Activated naive CD4-positive, alpha-beta T cell treated with anti-CD3 and anti-CD28 coated beads, Interleukin-2, amount 10 ng/mL, durations not matched to agents 7 days and 5 days (primary cell): ENCODE measurements around the gene LZTR1.

Experiments
- CTCF ChIA-PET: fragments of 350-600 bp; sonication (Branson Sonifier 250); formaldehyde crosslinking; loops from one replicate; lab custom pipeline; 2021; ENCODE audit warnings: antibody characterized with exemption; lab: Charles Lee
- DNase-seq: peaks from one replicate; pipeline ENCODE4 v3.0.0-alpha.2; 2020
- H3K27ac Mint-ChIP-seq: one replicate; pipeline ENCODE4 v1.8.0; 2021; ENCODE audit warnings: mild to moderate bottlenecking, moderate library complexity, mixed read lengths
- H3K27me3 Mint-ChIP-seq: one replicate; pipeline ENCODE4 v1.8.0; 2021; ENCODE audit warnings: mild to moderate bottlenecking, mixed read lengths
- H3K36me3 Mint-ChIP-seq: one replicate; pipeline ENCODE4 v1.8.0; 2021; ENCODE audit warnings: mixed read lengths
- H3K4me1 Mint-ChIP-seq: one replicate; pipeline ENCODE4 v1.8.0; 2021; ENCODE audit warnings: mixed read lengths
- H3K4me3 Mint-ChIP-seq: one replicate; pipeline ENCODE4 v1.8.0; 2021; ENCODE audit warnings: mild to moderate bottlenecking, moderate library complexity, mixed read lengths
- H3K9me3 Mint-ChIP-seq: one replicate; pipeline ENCODE4 v1.8.0; 2021; ENCODE audit warnings: mixed read lengths

Gene LZTR1

DNA sequence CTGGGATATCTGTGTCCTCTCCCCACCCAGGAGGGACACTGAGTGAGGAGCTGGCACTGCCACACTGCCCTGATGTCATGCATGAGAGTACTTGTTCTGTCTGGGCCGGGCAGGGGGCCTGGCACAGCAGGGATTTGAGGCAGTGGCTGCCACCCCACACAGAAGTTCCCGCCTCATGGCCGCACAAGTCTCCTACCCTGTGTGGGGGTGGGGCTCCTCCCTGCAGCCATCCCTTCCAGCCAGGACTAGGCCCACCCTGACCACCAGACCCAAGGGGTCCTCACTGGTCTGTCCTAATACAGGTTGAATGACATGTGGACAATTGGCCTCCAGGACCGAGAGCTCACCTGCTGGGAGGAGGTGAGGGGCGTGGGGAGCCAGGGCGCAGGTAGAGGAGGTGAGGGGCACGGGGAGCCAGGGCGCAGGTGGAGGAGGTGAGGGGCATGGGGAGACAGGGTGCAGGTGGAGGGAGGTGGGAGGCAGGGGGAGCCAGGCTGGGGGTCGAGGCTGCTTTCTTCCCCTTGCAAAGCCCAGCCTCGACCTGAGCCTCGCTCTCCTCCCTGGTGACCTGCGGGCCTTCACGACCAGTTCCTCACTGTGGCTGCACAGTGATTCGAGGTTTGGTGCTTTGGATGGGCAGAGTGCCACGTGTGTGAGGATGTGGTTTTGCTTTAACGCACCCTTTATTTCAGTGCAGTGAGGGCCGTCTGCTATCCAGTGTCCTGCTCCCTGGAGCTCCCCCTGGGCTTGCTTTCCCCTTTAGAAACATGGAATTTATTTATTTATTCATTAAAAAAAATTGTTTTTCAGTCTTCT, 7.4 kb downstream of the LZTR1 start:
- DNase-seq = no peak
- H3K4me3 Mint-ChIP-seq = no peak overlapping the region
- no peaks in the 10 kb centered on the region for H3K9me3 Mint-ChIP-seq
- CTCF ChIA-PET = no interaction called here
- peaks cover 10% of the 10 kb centered on the region for H3K36me3 Mint-ChIP-seq
- peaks cover 2% of the 10 kb centered on the region for H3K4me1 Mint-ChIP-seq
- H3K27ac Mint-ChIP-seq = no peak overlapping the region
- no peaks in the 10 kb centered on the region for H3K27me3 Mint-ChIP-seq

DNA sequence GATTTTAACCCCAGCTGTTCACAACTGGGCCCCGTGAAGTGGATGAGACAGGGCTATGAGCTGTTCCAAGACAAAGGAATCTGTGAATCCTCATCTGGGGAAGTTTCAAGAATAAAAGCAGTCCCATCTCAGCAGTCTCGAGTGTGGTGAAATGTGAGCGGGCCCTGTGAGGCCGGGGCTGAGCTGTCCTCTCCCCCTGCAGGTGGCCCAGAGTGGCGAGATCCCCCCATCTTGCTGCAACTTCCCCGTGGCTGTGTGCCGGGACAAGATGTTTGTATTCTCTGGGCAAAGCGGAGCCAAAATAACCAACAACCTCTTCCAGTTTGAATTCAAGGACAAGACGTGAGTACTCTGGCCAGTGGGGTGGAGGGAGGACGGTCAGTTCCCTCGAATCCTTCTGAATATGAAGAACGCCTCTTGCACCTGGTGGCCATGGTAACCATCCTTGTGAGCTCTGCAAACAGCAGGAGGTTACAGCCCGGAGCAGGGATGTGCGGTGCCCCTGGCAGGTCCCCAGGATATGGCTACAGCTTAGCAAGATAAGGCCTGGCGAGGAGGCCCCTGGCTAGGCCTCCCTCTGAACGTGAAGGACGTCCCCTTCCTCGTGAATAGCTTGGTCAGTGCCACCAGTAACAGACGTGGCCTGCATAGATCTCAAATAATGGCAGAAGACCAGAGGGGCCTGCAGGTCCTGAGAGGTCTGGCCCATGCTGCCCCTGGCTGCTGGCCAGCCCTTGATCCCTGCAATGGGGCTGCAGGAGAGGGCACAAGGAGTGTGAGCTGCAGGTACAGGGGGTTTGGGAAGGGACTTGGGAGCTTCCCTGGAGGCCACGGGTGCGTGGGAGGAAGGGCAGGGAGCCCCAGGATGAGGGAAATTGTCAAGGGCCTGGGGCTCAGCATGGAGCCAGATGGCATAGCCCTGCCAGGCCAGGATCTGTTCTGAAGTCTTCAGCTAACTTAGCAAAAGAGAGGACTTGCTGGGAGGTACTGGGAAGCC, 8.4 kb downstream of the LZTR1 start:
- H3K27me3 Mint-ChIP-seq = no peaks in the 10 kb centered on the region
- no peak overlapping the region for H3K4me3 Mint-ChIP-seq
- H3K27ac Mint-ChIP-seq = peak overlapping the region; percentile 24
- H3K4me1 Mint-ChIP-seq = peaks cover 2% of the 10 kb centered on the region
- no peaks in the 10 kb centered on the region for H3K9me3 Mint-ChIP-seq
- CTCF ChIA-PET = no interaction called here
- peaks cover 15% of the 10 kb centered on the region for H3K36me3 Mint-ChIP-seq
- no peak for DNase-seq

DNA sequence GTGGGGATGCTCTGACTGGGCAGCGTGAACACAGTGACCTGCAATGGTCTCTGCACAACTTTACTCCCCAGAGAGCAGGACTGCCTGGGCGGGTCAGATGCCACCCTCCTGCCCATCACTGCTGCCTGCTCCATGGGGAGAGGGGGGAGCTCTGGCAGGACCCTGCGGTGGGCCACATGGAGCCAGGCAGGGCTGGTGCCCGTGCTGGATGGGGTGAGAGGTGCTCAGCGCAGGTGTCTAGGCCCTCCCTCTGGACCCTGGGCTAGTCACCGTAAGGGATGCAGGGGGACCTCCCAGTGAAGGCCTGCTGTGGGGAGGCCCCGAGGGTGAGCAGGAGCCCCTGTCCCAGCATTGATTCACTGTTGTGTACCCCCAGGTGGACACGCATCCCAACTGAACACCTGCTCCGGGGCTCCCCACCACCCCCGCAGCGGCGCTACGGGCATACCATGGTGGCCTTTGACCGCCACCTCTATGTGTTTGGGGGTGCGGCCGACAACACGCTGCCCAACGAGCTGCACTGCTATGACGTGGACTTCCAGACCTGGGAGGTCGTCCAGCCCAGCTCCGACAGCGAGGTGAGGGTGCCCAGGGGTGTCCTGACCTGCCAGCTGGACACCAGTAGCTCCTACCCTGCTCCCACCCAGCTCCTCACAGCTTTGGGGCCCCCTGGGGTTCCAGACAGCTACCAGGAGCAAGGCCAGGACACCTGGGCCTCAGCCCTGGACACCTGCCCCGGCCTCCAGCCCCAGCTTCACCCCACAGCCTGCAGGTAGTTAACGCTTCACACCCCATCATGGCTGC, 9.4 kb downstream of the LZTR1 start:
- CTCF ChIA-PET = no interaction called here

DNA sequence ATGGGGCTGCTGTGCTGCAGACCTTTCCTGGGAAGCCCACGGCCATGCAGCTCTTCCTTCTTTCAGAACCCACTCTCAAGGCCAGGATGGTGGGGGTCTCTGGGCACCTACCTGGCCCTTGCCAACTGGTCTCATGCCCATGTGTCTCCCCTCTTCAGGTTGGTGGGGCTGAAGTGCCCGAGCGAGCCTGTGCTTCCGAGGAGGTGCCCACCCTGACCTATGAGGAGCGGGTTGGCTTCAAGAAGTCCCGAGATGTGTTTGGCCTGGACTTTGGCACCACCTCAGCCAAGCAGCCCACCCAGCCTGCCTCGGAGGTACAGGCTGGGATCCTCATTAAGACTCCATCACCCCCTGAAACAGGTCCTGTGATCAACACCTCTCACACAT, 10.0 kb downstream of the LZTR1 start:
- Mint-ChIP-seq H3K9me3 (no peaks in the 10 kb centered on the region), H3K27ac (no peak overlapping the region), H3K4me1 (peaks cover 2% of the 10 kb centered on the region), H3K36me3 (peaks cover 18% of the 10 kb centered on the region), H3K27me3 (no peaks in the 10 kb centered on the region), H3K4me3 (no peak overlapping the region)
- DNase-seq = no peak
- CTCF ChIA-PET = no interaction called here

More for the DNA sequence above, 9.4 kb downstream of the LZTR1 start:
- Mint-ChIP-seq H3K27me3 (no peaks in the 10 kb centered on the region), H3K27ac (no peak overlapping the region), H3K4me1 (peaks cover 2% of the 10 kb centered on the region), H3K4me3 (no peak overlapping the region), H3K9me3 (no peaks in the 10 kb centered on the region), H3K36me3 (peaks cover 17% of the 10 kb centered on the region)
- no peak for DNase-seq

DNA sequence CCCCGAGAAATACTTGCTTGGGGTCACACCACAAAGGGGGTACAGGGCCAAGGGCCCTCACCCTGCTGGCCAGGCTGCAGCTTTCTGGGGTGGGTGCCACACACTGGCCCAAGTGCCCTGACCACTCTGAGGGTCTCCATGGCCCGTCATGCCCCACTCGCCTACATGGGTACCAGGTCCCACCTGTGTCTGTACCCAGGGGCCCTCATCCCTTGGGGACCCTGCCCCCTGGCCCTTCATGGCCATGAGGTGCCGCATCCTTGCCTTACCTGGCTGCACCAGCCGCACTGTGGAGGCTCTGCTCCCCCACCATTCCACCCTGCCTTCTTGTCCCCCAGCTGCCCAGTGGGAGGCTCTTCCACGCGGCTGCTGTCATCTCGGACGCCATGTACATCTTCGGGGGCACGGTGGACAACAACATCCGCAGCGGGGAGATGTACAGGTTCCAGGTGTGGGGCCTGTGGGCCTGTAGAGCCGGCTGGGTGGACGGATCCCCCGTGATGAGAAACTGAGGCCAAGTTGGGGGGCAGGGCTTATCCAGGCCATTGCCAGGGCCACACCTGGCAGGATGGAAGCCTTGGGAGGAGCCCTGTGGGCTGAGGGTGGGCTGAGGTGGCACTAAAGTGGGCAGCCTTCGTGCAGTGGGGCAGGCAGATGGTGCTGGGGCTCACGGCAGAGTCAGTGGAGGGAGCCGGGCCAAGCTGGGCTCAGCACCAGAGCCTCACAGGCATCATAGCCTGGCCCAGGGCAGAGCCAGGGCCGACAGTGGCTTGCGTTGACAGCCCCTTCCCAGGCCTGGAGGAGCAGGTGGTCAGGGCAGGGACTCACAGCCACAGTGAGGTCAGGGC, 10.6 kb downstream of the LZTR1 start:
- peaks cover 19% of the 10 kb centered on the region for H3K36me3 Mint-ChIP-seq

DNA sequence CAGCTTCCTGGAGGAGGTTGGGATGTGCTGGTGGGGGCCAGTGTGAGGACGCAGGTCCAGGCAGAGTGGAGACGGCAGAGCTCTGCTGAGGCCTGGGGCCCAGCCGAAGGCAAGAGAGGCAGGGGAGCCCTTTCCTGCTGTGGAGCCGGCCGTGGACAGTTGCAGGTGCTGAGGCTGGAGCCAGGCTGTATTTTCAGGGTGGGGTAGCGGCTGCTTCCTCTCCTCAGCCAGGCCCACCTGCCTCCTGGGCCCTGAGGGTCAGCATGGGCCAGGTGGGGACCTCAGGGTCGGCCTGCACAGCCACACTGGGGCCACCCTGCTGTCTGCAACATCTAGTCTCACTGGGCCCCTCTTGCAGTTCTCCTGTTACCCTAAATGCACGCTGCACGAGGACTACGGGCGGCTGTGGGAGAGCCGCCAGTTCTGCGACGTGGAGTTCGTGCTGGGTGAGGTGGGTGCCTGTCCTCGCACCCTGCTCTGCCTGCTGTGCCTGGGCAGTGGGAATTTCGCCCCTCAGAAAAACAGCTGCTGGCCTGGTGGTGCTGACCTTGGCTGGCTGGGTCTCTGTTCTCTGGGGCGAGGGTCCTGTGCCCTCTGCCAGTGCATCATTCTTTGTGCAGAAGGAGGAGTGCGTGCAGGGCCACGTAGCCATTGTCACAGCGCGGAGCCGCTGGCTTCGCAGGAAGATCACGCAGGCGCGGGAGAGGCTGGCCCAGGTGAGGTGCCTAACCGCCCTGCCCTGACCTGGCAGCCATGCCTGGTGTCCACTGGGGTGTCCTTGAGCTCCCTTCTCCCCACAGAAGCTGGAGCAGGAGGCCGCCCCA, 11.4 kb downstream of the LZTR1 start:
- Mint-ChIP-seq H3K27me3 (no peaks in the 10 kb centered on the region), H3K4me1 (peaks cover 5% of the 10 kb centered on the region), H3K4me3 (no peak overlapping the region), H3K9me3 (no peaks in the 10 kb centered on the region), H3K36me3 (peaks cover 23% of the 10 kb centered on the region), H3K27ac (no peak overlapping the region)
- CTCF ChIA-PET = no interaction called here
- no peak for DNase-seq

More for the DNA sequence above, 10.6 kb downstream of the LZTR1 start:
- Mint-ChIP-seq H3K9me3 (no peaks in the 10 kb centered on the region), H3K27me3 (no peaks in the 10 kb centered on the region), H3K4me1 (peaks cover 2% of the 10 kb centered on the region), H3K4me3 (no peak overlapping the region), H3K27ac (no peak overlapping the region)
- DNase-seq = no peak
- CTCF ChIA-PET = no interaction called here

DNA sequence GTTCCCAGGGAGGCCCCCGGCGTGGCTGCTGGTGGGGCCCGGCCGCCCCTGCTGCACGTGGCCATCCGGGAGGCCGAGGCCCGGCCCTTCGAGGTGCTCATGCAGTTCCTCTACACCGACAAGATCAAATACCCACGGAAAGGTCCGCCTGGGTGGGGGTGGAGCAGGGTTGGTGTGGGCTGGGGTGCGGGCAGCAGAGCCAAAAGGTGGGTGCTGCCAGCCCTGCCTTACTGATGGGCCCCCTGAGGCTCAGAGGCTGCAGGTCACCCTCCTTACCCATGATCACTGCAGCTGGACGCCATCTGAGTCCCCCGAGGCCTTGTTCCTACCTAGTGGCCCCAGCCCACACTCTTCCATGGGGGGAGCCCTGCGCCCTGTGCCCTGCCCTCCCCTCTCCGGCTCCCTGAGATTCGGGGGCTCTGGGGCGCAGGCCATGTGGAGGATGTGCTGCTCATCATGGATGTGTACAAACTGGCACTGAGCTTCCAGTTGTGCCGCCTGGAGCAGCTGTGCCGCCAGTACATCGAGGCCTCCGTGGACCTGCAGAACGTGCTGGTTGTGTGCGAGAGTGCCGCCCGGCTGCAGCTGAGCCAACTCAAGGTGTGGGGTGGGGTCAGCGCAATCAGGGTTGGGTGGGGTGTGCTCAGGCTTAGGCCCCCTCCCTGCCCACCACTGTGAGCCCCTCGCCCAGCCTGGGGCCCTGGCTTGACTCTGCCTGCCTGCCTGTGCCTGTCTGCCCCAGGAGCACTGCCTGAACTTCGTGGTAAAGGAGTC, 12.2 kb downstream of the LZTR1 start:
- no peaks in the 10 kb centered on the region for H3K27me3 Mint-ChIP-seq
- H3K4me3 Mint-ChIP-seq = no peak overlapping the region
- no peaks in the 10 kb centered on the region for H3K9me3 Mint-ChIP-seq
- H3K36me3 Mint-ChIP-seq = peaks cover 23% of the 10 kb centered on the region
- peaks cover 8% of the 10 kb centered on the region for H3K4me1 Mint-ChIP-seq
- CTCF ChIA-PET = no interaction called here
- H3K27ac Mint-ChIP-seq = no peak overlapping the region
- no peak for DNase-seq

DNA sequence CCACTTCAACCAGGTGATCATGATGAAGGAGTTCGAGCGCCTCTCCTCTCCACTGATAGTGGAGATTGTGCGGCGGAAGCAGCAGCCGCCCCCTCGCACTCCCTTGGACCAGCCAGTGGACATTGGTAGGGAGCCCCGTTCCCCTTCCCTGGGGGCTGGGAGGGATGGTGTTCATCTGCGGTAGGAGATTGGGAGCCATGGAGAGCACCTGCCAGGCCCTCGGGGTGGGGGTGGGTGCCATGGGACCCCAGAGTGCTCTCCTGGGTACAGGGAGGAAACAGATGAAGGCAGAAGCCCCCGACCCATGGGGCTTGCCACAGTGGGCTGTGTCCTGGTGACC, 12.8 kb downstream of the LZTR1 start:
- CTCF ChIA-PET = no interaction called here
- no peak overlapping the region for H3K4me3 Mint-ChIP-seq
- no peak overlapping the region for H3K27ac Mint-ChIP-seq
- H3K36me3 Mint-ChIP-seq = peaks cover 22% of the 10 kb centered on the region
- peaks cover 6% of the 10 kb centered on the region for H3K4me1 Mint-ChIP-seq
- DNase-seq = no peak
- no peaks in the 10 kb centered on the region for H3K9me3 Mint-ChIP-seq
- no peaks in the 10 kb centered on the region for H3K27me3 Mint-ChIP-seq

DNA sequence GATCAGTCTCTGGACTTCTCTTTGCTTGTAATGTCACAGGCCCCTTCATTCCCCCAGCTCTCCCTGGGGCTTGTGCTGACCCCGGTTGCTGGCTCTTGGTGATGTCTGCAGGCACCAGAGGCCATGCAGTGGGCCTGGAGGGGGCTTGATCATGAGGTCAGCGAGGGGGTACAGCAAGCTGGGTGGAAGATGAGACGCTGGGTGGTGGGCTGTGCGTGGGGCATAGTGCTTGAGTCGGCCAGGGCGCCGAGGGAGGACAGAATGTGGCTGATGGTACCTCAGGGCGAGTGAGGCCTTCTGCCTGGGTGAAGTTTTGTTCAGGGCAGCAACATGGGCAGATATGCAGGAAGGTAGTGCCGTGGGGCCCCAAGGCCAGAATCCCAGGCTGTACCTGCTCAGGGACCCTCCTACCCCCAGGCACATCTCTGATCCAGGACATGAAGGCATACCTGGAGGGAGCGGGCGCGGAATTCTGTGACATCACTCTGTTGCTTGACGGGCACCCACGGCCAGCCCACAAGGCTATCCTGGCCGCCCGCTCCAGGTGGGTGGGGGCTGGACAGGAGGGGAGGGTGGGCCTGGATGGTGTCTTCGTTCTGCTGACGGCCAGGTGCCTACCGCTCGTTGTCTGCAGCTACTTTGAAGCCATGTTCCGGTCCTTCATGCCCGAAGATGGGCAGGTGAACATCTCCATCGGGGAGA, 13.4 kb downstream of the LZTR1 start:
- peaks cover 21% of the 10 kb centered on the region for H3K36me3 Mint-ChIP-seq

DNA sequence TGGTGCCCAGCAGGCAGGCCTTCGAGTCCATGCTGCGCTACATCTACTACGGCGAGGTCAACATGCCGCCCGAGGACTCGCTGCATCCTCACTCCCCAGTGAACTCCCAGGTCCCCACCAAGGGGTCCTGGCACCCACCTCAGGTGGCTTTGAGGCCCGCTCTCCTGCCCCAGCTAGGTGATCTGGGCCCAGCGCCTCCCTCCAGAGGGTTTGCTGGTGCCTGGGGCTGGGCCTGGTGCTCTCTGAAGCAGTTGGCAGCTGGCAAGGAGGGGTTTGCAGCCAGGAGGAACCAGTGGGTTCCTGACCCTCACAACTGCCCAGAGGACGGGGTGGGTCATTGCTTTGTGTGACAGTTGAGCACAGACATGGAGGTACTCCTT, 13.9 kb downstream of the LZTR1 start:
- Mint-ChIP-seq H3K9me3 (no peaks in the 10 kb centered on the region), H3K36me3 (peaks cover 21% of the 10 kb centered on the region), H3K4me3 (no peak overlapping the region), H3K4me1 (peaks cover 17% of the 10 kb centered on the region), H3K27me3 (no peaks in the 10 kb centered on the region), H3K27ac (no peak overlapping the region)
- no peak for DNase-seq
- CTCF ChIA-PET = no interaction called here

More for the DNA sequence above, 13.4 kb downstream of the LZTR1 start:
- no peak for DNase-seq
- CTCF ChIA-PET = no interaction called here
- H3K9me3 Mint-ChIP-seq = no peaks in the 10 kb centered on the region
- no peak overlapping the region for H3K4me3 Mint-ChIP-seq
- H3K4me1 Mint-ChIP-seq = peaks cover 12% of the 10 kb centered on the region
- H3K27me3 Mint-ChIP-seq = no peaks in the 10 kb centered on the region
- no peak overlapping the region for H3K27ac Mint-ChIP-seq

DNA sequence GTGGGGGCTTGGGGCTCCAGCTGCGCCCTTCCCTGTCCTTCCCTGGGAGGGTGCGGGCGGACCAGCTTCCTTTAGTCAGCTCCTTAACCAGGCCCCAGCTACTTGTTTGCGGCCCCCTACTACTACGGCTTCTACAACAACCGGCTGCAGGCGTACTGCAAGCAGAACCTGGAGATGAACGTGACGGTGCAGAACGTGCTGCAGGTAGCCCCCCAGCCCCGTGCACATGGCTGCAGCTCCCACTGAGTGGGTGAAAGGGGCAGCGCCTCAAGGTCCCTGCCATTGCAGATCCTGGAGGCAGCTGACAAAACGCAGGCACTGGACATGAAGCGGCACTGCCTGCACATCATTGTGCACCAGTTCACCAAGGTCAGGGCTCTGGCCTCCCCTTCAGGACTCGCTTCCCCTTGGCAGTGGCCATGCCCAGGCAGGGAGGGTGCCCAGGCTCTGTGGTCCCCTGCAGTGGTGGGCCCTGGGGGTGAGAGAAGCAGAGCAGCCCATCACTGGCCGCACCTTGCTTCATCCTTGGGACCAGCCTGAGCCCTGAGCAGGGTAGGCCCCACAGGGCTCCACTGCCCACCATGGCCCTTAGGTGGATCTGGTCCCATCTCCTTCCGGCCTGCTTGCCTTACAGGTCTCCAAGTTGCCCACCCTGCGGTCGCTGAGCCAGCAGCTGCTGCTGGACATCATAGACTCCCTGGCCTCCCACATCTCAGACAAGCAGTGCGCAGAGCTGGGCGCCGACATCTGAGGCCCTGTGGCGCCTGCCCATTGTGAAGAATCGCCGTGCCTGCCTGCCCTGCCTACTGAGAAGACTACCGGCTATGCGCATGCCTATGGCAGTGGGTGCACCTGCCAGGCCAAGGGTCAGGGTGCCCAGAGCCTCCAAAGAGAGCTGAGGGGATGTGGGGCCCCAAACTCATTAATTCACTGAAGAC, 14.8 kb downstream of the LZTR1 start:
- no peak for DNase-seq
- no peak overlapping the region for H3K4me3 Mint-ChIP-seq
- H3K27me3 Mint-ChIP-seq = no peaks in the 10 kb centered on the region
- CTCF ChIA-PET = no interaction called here
- no peaks in the 10 kb centered on the region for H3K9me3 Mint-ChIP-seq
- H3K27ac Mint-ChIP-seq = no peak overlapping the region
- H3K36me3 Mint-ChIP-seq = peaks cover 23% of the 10 kb centered on the region
- H3K4me1 Mint-ChIP-seq = peaks cover 23% of the 10 kb centered on the region
